K562 (cell line): ENCODE measurements around the gene SFXN3. TPM values are rescaled to one million over a fixed set of nuclear protein-coding genes. Genes with fewer than 3 reads are reported as not detected.

Experiments
- BCL6 ChIP-seq: fragments of 250-450 bp; sonication (Bioruptor Pico); IDR thresholded peaks from 2 replicates; pipeline ENCODE4 v1.4.0; 2020
- ELF2 ChIP-seq: fragments of 250-450 bp; sonication (Bioruptor Pico); IDR thresholded peaks from 2 replicates; pipeline ENCODE4 v1.5.0; 2021; ENCODE audit warnings: mild to moderate bottlenecking
- GABPA ChIP-seq: fragments of 200-800 bp; sonication (Bioruptor generic); conservative IDR thresholded peaks from 2 replicates; pipeline ENCODE4 v1.6.1; 2016; ENCODE audit warnings: low read depth, missing genetic modification characterization, missing compliant biosample characterization
- LCOR ChIP-seq: sonication (generic); formaldehyde crosslinking; IDR thresholded peaks from 2 replicates; pipeline ENCODE4 v1.8.0; 2022; ENCODE audit warnings: mild to moderate bottlenecking, missing genetic modification reagents
- MYNN ChIP-seq, 2 experiments: sonication (generic); formaldehyde crosslinking in 1 of 2; IDR thresholded peaks; 2 replicates each; pipeline versions ENCODE4 v1.5.0 to v1.6.1; 2016 to 2020; ENCODE audit warnings: antibody characterized with exemption in 1 of 2, missing genetic modification reagents in 1 of 2
- NCOA2 ChIP-seq, 2 experiments: fragments of 450-650 bp; IDR thresholded peaks; 2 replicates each; pipeline ENCODE4 v1.6.1; 2018; ENCODE audit warnings: mild to moderate bottlenecking in 2 of 2, moderate library complexity in 1 of 2; ENCODE audit not compliant: partially characterized antibody in 2 of 2
- NR2C1 ChIP-seq, 2 experiments: fragments of 450-650 bp; IDR thresholded peaks; 2 replicates each; pipeline ENCODE4 v1.6.1; 2017; ENCODE audit warnings: mild to moderate bottlenecking in 2 of 2, antibody characterized with exemption in 1 of 2, inconsistent platforms in 1 of 2, missing compliant biosample characterization in 1 of 2, missing genetic modification characterization in 1 of 2
- TCFL5 ChIP-seq: fragments of 250-450 bp; sonication (Bioruptor Pico); conservative IDR thresholded peaks from 2 replicates; pipeline ENCODE4 v1.6.1; 2021; ENCODE audit warnings: mild to moderate bottlenecking, moderate library complexity, matching md5 sums
- ZNF318 ChIP-seq, 2 experiments: fragments of 450-650 bp; IDR thresholded peaks; 2 replicates each; pipeline ENCODE4 v1.6.1; 2016; ENCODE audit warnings: mild to moderate bottlenecking in 2 of 2, borderline replicate concordance in 1 of 2, low read depth in 1 of 2, moderate library complexity in 1 of 2
- ZNF780A ChIP-seq: fragments of 250-450 bp; sonication (Bioruptor Pico); IDR thresholded peaks from 2 replicates; pipeline ENCODE4 v1.5.0; 2021; ENCODE audit warnings: mild to moderate bottlenecking
- polyA plus RNA-seq, 8 experiments: library from polyadenylated mRNA; depleted of rRNA in 4 of 8; stranded (reverse) in 5 of 8; unstranded in 3 of 8; fragments of >200 nt; fragmentation: Nextera tagmentation in 2 of 8; fragmentation: Illumina TruSeq in 1 of 8; extraction: Ambion mirVana in 2 of 8; extraction: Trizol in 1 of 8; gene quantifications; 2 replicates each; pipeline versions ENCODE4 v1.2.1 to v1.2.3, GENCODE V29; 2011 to 2014; ENCODE audit warnings: inconsistent platforms in 1 of 8, missing spikeins in 1 of 8
- total RNA-seq, 7 experiments: library from RNA; depleted of rRNA in 6 of 7; stranded (reverse); fragments of >200 nt in 6 of 7; fragmentation: Illumina TruSeq in 2 of 7; extraction: Trizol in 2 of 7; gene quantifications; 2 replicates each; pipeline versions ENCODE4 v1.2.1 to v1.2.3, GENCODE V29; 2011 to 2021; ENCODE audit warnings: low replicate concordance in 1 of 7
- TF ChIP-seq, protein P1 (sequence below), 3 experiments: fragments of 200-800 bp in 1 of 3; fragments of 250-450 bp in 1 of 3; fragments of 450-650 bp in 1 of 3; sonication (Bioruptor Pico) in 1 of 3; sonication (Bioruptor generic) in 1 of 3; formaldehyde crosslinking in 1 of 3; IDR thresholded peaks; 2 replicates each; pipeline versions ENCODE4 v1.6.1 to v1.8.0; 2016 to 2022; ENCODE audit warnings: mild to moderate bottlenecking in 2 of 3, missing genetic modification characterization in 2 of 3, missing compliant biosample characterization in 1 of 3, moderate library complexity in 1 of 3
- TF ChIP-seq, protein P2 (sequence below), 2 experiments: IDR thresholded peaks; 2 replicates each; pipeline ENCODE4 v1.6.1; 2011; ENCODE audit warnings: borderline replicate concordance in 1 of 2, control low read depth in 1 of 2, low read depth in 1 of 2, low read length in 1 of 2, mild to moderate bottlenecking in 1 of 2, mixed read lengths in 1 of 2, moderate library complexity in 1 of 2; ENCODE audit not compliant: insufficient read depth in 1 of 2, insufficient read length in 1 of 2, poor library complexity in 1 of 2, severe bottlenecking in 1 of 2; ENCODE audit errors: extremely low read depth in 1 of 2

SFXN3 gene
- total and polyA plus RNA-seq, 9 of the 15 experiments (the other 6 are each of a cell fraction or from before 2014, with no cell fraction given) = 0.24 to 4.6 (median 0.86) TPM

GRCh38 chr10:100986952-100987684, 43.9 kb upstream of the SFXN3 start, which contains the start of the genes MRPL43 and TWNK (continued):
- TF ChIP-seq, protein P1, sequence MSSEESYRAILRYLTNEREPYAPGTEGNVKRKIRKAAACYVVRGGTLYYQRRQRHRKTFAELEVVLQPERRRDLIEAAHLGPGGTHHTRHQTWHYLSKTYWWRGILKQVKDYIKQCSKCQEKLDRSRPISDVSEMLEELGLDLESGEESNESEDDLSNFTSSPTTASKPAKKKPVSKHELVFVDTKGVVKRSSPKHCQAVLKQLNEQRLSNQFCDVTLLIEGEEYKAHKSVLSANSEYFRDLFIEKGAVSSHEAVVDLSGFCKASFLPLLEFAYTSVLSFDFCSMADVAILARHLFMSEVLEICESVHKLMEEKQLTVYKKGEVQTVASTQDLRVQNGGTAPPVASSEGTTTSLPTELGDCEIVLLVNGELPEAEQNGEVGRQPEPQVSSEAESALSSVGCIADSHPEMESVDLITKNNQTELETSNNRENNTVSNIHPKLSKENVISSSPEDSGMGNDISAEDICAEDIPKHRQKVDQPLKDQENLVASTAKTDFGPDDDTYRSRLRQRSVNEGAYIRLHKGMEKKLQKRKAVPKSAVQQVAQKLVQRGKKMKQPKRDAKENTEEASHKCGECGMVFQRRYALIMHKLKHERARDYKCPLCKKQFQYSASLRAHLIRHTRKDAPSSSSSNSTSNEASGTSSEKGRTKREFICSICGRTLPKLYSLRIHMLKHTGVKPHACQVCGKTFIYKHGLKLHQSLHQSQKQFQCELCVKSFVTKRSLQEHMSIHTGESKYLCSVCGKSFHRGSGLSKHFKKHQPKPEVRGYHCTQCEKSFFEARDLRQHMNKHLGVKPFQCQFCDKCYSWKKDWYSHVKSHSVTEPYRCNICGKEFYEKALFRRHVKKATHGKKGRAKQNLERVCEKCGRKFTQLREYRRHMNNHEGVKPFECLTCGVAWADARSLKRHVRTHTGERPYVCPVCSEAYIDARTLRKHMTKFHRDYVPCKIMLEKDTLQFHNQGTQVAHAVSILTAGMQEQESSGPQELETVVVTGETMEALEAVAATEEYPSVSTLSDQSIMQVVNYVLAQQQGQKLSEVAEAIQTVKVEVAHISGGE (CRISPR knock-in tag; IDR thresholded peaks at IDR 0.05) = peak in 1 of 3 experiments; percentile 86; a peak in 2 of 6 replicates
- TF ChIP-seq NR2C1 (IDR thresholded peaks at IDR 0.05) = peak; percentile 99
- TF ChIP-seq NR2C1 (tag; IDR thresholded peaks at IDR 0.05) = peak; percentile 99
- 0 out of 2 replicates have a peak, but pooled peaks have one; percentile 65 for TF ChIP-seq LCOR (CRISPR knock-in tag)
- no peak for TF ChIP-seq ZNF780A (CRISPR knock-in tag)
- no peak for TF ChIP-seq NCOA2 (IDR thresholded peaks at IDR 0.05; ENCODE audit: partially characterized antibody in 2 of 2)
- TF ChIP-seq, protein P2, sequence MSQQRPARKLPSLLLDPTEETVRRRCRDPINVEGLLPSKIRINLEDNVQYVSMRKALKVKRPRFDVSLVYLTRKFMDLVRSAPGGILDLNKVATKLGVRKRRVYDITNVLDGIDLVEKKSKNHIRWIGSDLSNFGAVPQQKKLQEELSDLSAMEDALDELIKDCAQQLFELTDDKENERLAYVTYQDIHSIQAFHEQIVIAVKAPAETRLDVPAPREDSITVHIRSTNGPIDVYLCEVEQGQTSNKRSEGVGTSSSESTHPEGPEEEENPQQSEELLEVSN (IDR thresholded peaks at IDR 0.05; ENCODE audit: borderline replicate concordance in 1 of 2, extremely low read depth in 1 of 2, insufficient read depth in 1 of 2, insufficient read length in 1 of 2, low read depth in 1 of 2, low read length in 1 of 2, poor library complexity in 1 of 2, severe bottlenecking in 1 of 2) = peak; percentile 41 to 72
- TF ChIP-seq ZNF318 (IDR thresholded peaks at IDR 0.05; ENCODE audit: borderline replicate concordance in 1 of 2, low read depth in 1 of 2) = no peak
- TF ChIP-seq ELF2 (CRISPR knock-in tag) = 0 out of 2 replicates have a peak, but pooled peaks have one; percentile 43
- no peak for TF ChIP-seq TCFL5
- TF ChIP-seq MYNN (IDR thresholded peaks at IDR 0.05) = no peak
- TF ChIP-seq MYNN (CRISPR knock-in tag; IDR thresholded peaks at IDR 0.05) = no peak
- no peak for TF ChIP-seq BCL6 (CRISPR knock-in tag)
- TF ChIP-seq GABPA (tag) = peak; percentile 99
